Measurements from ENCODE around the gene C10orf67.

Gene C10orf67

DNA sequence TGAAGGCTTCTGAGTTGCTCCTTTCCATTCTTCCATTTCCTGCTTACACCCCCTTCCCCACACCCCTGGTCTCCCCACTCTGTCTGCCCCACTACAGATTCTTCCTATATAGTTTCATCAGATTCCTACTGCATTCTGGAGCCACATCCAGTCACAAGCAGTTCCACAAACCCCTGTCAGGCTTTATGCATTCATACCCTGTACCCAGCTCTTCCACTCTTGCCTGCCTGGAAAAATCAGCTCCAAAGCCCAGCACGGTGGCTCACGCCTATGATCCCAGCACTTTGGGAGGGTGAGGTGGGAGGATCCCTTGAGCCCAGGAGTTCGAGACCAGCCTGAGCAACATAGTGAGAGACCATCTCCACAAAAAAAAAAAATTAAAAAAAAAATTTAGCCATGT is 60.4 kb downstream of the C10orf67 start:
- H3K4me3 ChIP-seq (replicated peaks; ENCODE audit: insufficient read depth, low read length), result no peak overlapping the region
- DNase-seq (ENCODE audit: low read depth in 1 of 2, low spot score in 1 of 2), result no peak
- no peak overlapping the region for H3K27ac ChIP-seq (replicated peaks)
- no peaks in the 10 kb centered on the region for H3K27me3 ChIP-seq (ENCODE audit: insufficient read depth, poor library complexity, severe bottlenecking)
- TF ChIP-seq CTCF (IDR thresholded peaks at IDR 0.05; ENCODE audit: insufficient read depth, low read length) (no peak), SPI1 (IDR thresholded peaks at IDR 0.05; ENCODE audit: borderline replicate concordance, low read depth) (no peak), GABPA (IDR thresholded peaks at IDR 0.05; ENCODE audit: low read depth) (no peak), REST (IDR thresholded peaks at IDR 0.05; ENCODE audit: insufficient replicate concordance, low read depth) (no peak), POLR2AphosphoS5 (IDR thresholded peaks at IDR 0.05; ENCODE audit: low read depth) (no peak)

DNA sequence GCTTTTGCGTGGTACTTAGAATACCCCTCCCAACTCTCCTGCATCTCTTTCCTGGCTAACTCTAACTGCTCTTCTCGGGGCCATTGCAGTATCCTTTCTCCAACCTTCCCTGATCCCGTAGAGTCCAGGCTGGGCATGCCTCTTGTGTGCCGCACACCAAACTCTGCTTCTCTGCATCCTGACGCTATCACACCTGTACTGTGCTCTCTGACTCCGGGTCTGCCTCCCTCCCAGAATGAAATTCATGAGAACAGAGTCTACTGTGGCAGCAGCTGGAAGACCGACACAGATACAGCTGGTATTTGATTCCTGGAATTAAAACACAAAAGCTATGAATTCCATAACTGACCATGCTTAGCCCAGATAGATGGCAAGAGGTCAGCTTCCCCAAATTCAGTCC is 60.9 kb downstream of the C10orf67 start:
- Histone ChIP-seq H3K27ac (replicated peaks) (no peak overlapping the region), H3K27me3 (ENCODE audit: insufficient read depth, poor library complexity, severe bottlenecking) (no peaks in the 10 kb centered on the region), H3K4me3 (replicated peaks; ENCODE audit: insufficient read depth, low read length) (no peak overlapping the region)
- no peak for DNase-seq (ENCODE audit: low read depth in 1 of 2, low spot score in 1 of 2)
- TF ChIP-seq SPI1 (IDR thresholded peaks at IDR 0.05; ENCODE audit: borderline replicate concordance, low read depth) (no peak), POLR2AphosphoS5 (IDR thresholded peaks at IDR 0.05; ENCODE audit: low read depth) (no peak), REST (IDR thresholded peaks at IDR 0.05; ENCODE audit: insufficient replicate concordance, low read depth) (no peak), GABPA (IDR thresholded peaks at IDR 0.05; ENCODE audit: low read depth) (no peak), CTCF (IDR thresholded peaks at IDR 0.05; ENCODE audit: insufficient read depth, low read length) (no peak)

DNA sequence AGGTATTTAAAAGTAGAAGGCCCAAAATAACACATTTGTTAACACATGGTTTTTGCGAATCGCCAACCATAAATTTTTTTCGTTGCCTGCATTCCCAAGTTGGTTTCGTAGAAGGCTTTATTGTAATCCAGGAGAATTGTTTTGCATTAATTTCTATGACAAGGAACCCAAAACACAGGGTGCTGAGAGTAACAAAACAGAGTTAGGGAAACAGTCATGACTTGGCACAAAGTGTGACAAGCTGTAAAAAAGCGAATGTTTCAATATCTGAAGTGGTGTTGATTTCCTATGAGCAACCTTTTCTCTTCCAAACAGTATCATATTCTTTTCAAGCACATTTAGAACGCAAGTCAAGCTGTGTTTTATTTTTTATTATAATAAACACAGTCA is 63.6 kb downstream of the C10orf67 start:
- no peaks in the 10 kb centered on the region for H3K27me3 ChIP-seq (ENCODE audit: insufficient read depth, poor library complexity, severe bottlenecking)
- H3K27ac ChIP-seq (replicated peaks), result no peak overlapping the region
- H3K4me3 ChIP-seq (replicated peaks; ENCODE audit: insufficient read depth, low read length), result no peak overlapping the region
- TF ChIP-seq CTCF (IDR thresholded peaks at IDR 0.05; ENCODE audit: insufficient read depth, low read length) (no peak), POLR2AphosphoS5 (IDR thresholded peaks at IDR 0.05; ENCODE audit: low read depth) (no peak), SPI1 (IDR thresholded peaks at IDR 0.05; ENCODE audit: borderline replicate concordance, low read depth) (no peak), REST (IDR thresholded peaks at IDR 0.05; ENCODE audit: insufficient replicate concordance, low read depth) (no peak), GABPA (IDR thresholded peaks at IDR 0.05; ENCODE audit: low read depth) (no peak)
- no peak for DNase-seq (ENCODE audit: low read depth in 1 of 2, low spot score in 1 of 2)

Measured in HL-60 (cell line).